ENCODE results near the gene CFAP141. TPM values are rescaled to one million over a fixed set of nuclear protein-coding genes. Genes with fewer than 3 reads are reported as not detected.

Gene CFAP141
- total and polyA plus RNA-seq, 2 of the 13 experiments (the other 11 are each of a cell fraction or from before 2014, with no cell fraction given): not detected

GRCh38 chr1:154182344-154183045 lies 23.6 kb downstream of the CFAP141 start (continued):
- TF ChIP-seq ZBTB2 (CRISPR knock-in tag; IDR thresholded peaks at IDR 0.05; ENCODE audit: low read depth): no peak
- TF ChIP-seq HNRNPH1 (optimal IDR thresholded peaks at IDR 0.05; ENCODE audit: low read depth, low read length): no peak
- TF ChIP-seq ZSCAN12 (CRISPR knock-in tag; IDR thresholded peaks at IDR 0.05): no peak
- no peak; the same call in 1 of the 2 replicates for TF ChIP-seq ZNF749 (CRISPR knock-in tag; IDR thresholded peaks at IDR 0.05; ENCODE audit: borderline replicate concordance)
- TF ChIP-seq CREB1 (IDR thresholded peaks at IDR 0.05): no peak
- no peak for TF ChIP-seq CREB1 (CRISPR knock-in tag; IDR thresholded peaks at IDR 0.05)
- TF ChIP-seq NFATC3 (CRISPR knock-in tag; IDR thresholded peaks at IDR 0.05): no peak
- TF ChIP-seq ELF1 (CRISPR knock-in tag; IDR thresholded peaks at IDR 0.05): no peak
- TF ChIP-seq ZNF841 (CRISPR knock-in tag; IDR thresholded peaks at IDR 0.05; ENCODE audit: borderline replicate concordance): no peak
- TF ChIP-seq REXO4 (CRISPR knock-in tag; IDR thresholded peaks at IDR 0.05; ENCODE audit: borderline replicate concordance): no peak
- TF ChIP-seq JARID2 (CRISPR knock-in tag; IDR thresholded peaks at IDR 0.05; ENCODE audit: insufficient replicate concordance): no peak
- peak; percentile 69; the same call in 1 of the 2 replicates for TF ChIP-seq ZBTB7A (CRISPR knock-in tag; IDR thresholded peaks at IDR 0.05)
- no peak for TF ChIP-seq ZNF563 (CRISPR knock-in tag; IDR thresholded peaks at IDR 0.05)
- TF ChIP-seq ZFP82 (CRISPR knock-in tag; IDR thresholded peaks at IDR 0.05; ENCODE audit: borderline replicate concordance): no peak
- TF ChIP-seq ZNF225 (CRISPR knock-in tag; IDR thresholded peaks at IDR 0.05): no peak
- TF ChIP-seq TFDP2 (CRISPR knock-in tag; IDR thresholded peaks at IDR 0.05): no peak
- TF ChIP-seq PAXIP1 (CRISPR knock-in tag; conservative IDR thresholded peaks at IDR 0.05): peak; percentile 13; the same call in 1 of the 2 replicates
- no peak for TF ChIP-seq ZFX (CRISPR knock-in tag; IDR thresholded peaks at IDR 0.05; ENCODE audit: low read depth)
- no peak for TF ChIP-seq JUNB (CRISPR knock-in tag; IDR thresholded peaks at IDR 0.05; ENCODE audit: borderline replicate concordance)
- no peak; the same call in 1 of the 2 replicates for TF ChIP-seq MTA1 (CRISPR knock-in tag; IDR thresholded peaks at IDR 0.05; ENCODE audit: borderline replicate concordance)
- TF ChIP-seq ZNF430 (CRISPR knock-in tag; IDR thresholded peaks at IDR 0.05): no peak
- TF ChIP-seq ZSCAN25 (CRISPR knock-in tag; IDR thresholded peaks at IDR 0.05): no peak
- TF ChIP-seq SP5 (CRISPR knock-in tag; IDR thresholded peaks at IDR 0.05; ENCODE audit: borderline replicate concordance, low read depth): no peak
- TF ChIP-seq ZNF362 (CRISPR knock-in tag; IDR thresholded peaks at IDR 0.05; ENCODE audit: borderline replicate concordance): no peak

Data from HepG2 (cell line).